Activated naive CD4-positive, alpha-beta T cell treated with anti-CD3 and anti-CD28 coated beads, Interleukin-2, amount 50 U/mL, for 24 hours (primary cell): Measurements from ENCODE around the gene SMIM22.

Experiments used
- H3K27ac Mint-ChIP-seq: one replicate; pipeline ENCODE4 v1.8.0; 2021; ENCODE audit warnings: mild to moderate bottlenecking, mixed read lengths
- H3K27me3 Mint-ChIP-seq: one replicate; pipeline ENCODE4 v1.8.0; 2021; ENCODE audit warnings: mixed read lengths
- H3K36me3 Mint-ChIP-seq: one replicate; pipeline ENCODE4 v1.8.0; 2021; ENCODE audit warnings: mixed read lengths
- H3K4me1 Mint-ChIP-seq: one replicate; pipeline ENCODE4 v1.8.0; 2021; ENCODE audit warnings: mixed read lengths
- H3K4me3 Mint-ChIP-seq: one replicate; pipeline ENCODE4 v1.8.0; 2021; ENCODE audit warnings: mild to moderate bottlenecking, mixed read lengths
- H3K9me3 Mint-ChIP-seq: one replicate; pipeline ENCODE4 v1.8.0; 2021; ENCODE audit warnings: mixed read lengths

SMIM22 gene

GRCh38 chr16:4800290-4801041 lies 5.3 kb downstream of the SMIM22 start:
- H3K36me3 Mint-ChIP-seq, result peaks cover 1% of the 10 kb centered on the region
- peak overlapping the region; percentile 65 for H3K27ac Mint-ChIP-seq

GRCh38 chr16:4801051-4801961 lies 6.1 kb downstream of the SMIM22 start:
- Mint-ChIP-seq H3K9me3 (no peaks in the 10 kb centered on the region), H3K27me3 (no peaks in the 10 kb centered on the region), H3K27ac (peak overlapping the region; percentile 41)

More at GRCh38 chr16:4800290-4801041, 5.3 kb downstream of the SMIM22 start:
- H3K4me3 Mint-ChIP-seq, result peak overlapping the region; percentile 54
- no peaks in the 10 kb centered on the region for H3K9me3 Mint-ChIP-seq
- H3K4me1 Mint-ChIP-seq, result peaks cover 9% of the 10 kb centered on the region
- no peaks in the 10 kb centered on the region for H3K27me3 Mint-ChIP-seq

GRCh38 chr16:4801962-4802658 lies 6.9 kb downstream of the SMIM22 start, which contains the start of gene ROGDI:
ROGDI (minus strand) TSS chr16:4802633; CDS start chr16:4802571, 62 bp downstream.
- peaks cover 9% of the 10 kb centered on the region for H3K4me1 Mint-ChIP-seq
- H3K4me3 Mint-ChIP-seq, result peak within 1 kb of the TSS; percentile 85
- H3K36me3 Mint-ChIP-seq, result peaks cover 1% of the 10 kb centered on the region
- H3K27me3 Mint-ChIP-seq, result no peaks in the 10 kb centered on the region
- no peaks in the 10 kb centered on the region for H3K9me3 Mint-ChIP-seq
- peak within 1 kb of the TSS; percentile 41 for H3K27ac Mint-ChIP-seq

More at GRCh38 chr16:4801051-4801961, 6.1 kb downstream of the SMIM22 start:
- Mint-ChIP-seq H3K36me3 (peaks cover 1% of the 10 kb centered on the region), H3K4me1 (peaks cover 9% of the 10 kb centered on the region), H3K4me3 (peak overlapping the region; percentile 85)

GRCh38 chr16:4802659-4803287 lies 7.6 kb downstream of the SMIM22 start:
- peaks cover 4% of the 10 kb centered on the region for H3K36me3 Mint-ChIP-seq
- H3K4me3 Mint-ChIP-seq, result peak overlapping the region; percentile 85
- peaks cover 9% of the 10 kb centered on the region for H3K4me1 Mint-ChIP-seq
- no peaks in the 10 kb centered on the region for H3K27me3 Mint-ChIP-seq
- no peak overlapping the region for H3K27ac Mint-ChIP-seq
- no peaks in the 10 kb centered on the region for H3K9me3 Mint-ChIP-seq

- Mint-ChIP-seq H3K4me1 (peaks cover 9% of the 10 kb centered on the region), H3K27me3 (no peaks in the 10 kb centered on the region), H3K9me3 (no peaks in the 10 kb centered on the region), H3K36me3 (peaks cover 4% of the 10 kb centered on the region), H3K27ac (peak overlapping the region; percentile 46), H3K4me3 (peak overlapping the region; percentile 81)
These were observed 8.3 kb downstream of the SMIM22 start for GRCh38 chr16:4803401-4803844.

GRCh38 chr16:4803898-4804762 lies 9.0 kb downstream of the SMIM22 start:
- H3K4me3 Mint-ChIP-seq, result peak overlapping the region; percentile 62
- no peaks in the 10 kb centered on the region for H3K27me3 Mint-ChIP-seq
- no peaks in the 10 kb centered on the region for H3K9me3 Mint-ChIP-seq
- peaks cover 4% of the 10 kb centered on the region for H3K36me3 Mint-ChIP-seq
- H3K27ac Mint-ChIP-seq, result no peak overlapping the region
- peaks cover 9% of the 10 kb centered on the region for H3K4me1 Mint-ChIP-seq

- peaks cover 4% of the 10 kb centered on the region for H3K36me3 Mint-ChIP-seq
- no peaks in the 10 kb centered on the region for H3K9me3 Mint-ChIP-seq
- no peak overlapping the region for H3K4me3 Mint-ChIP-seq
- peaks cover 9% of the 10 kb centered on the region for H3K4me1 Mint-ChIP-seq
- no peak overlapping the region for H3K27ac Mint-ChIP-seq
- H3K27me3 Mint-ChIP-seq, result no peaks in the 10 kb centered on the region
These were observed 10.1 kb downstream of the SMIM22 start for GRCh38 chr16:4805231-4805630.

- peaks cover 9% of the 10 kb centered on the region for H3K4me1 Mint-ChIP-seq
These were observed 11.1 kb downstream of the SMIM22 start for GRCh38 chr16:4806280-4806679.

GRCh38 chr16:4811242-4811641 lies 16.1 kb downstream of the SMIM22 start:
- Mint-ChIP-seq H3K9me3 (no peaks in the 10 kb centered on the region), H3K4me3 (no peak overlapping the region), H3K36me3 (peaks cover 6% of the 10 kb centered on the region), H3K27ac (no peak overlapping the region), H3K27me3 (no peaks in the 10 kb centered on the region), H3K4me1 (peaks cover 3% of the 10 kb centered on the region)

More at GRCh38 chr16:4806280-4806679, 11.1 kb downstream of the SMIM22 start:
- Mint-ChIP-seq H3K36me3 (peaks cover 4% of the 10 kb centered on the region), H3K27ac (no peak overlapping the region), H3K4me3 (no peak overlapping the region), H3K27me3 (no peaks in the 10 kb centered on the region), H3K9me3 (no peaks in the 10 kb centered on the region)

GRCh38 chr16:4811773-4812172 lies 16.6 kb downstream of the SMIM22 start:
- Mint-ChIP-seq H3K27me3 (no peaks in the 10 kb centered on the region), H3K4me3 (no peak overlapping the region), H3K4me1 (peaks cover 3% of the 10 kb centered on the region), H3K9me3 (no peaks in the 10 kb centered on the region), H3K36me3 (peaks cover 6% of the 10 kb centered on the region), H3K27ac (peak overlapping the region; percentile 10)

- Mint-ChIP-seq H3K4me3 (no peak overlapping the region), H3K27ac (no peak overlapping the region), H3K9me3 (no peaks in the 10 kb centered on the region), H3K27me3 (no peaks in the 10 kb centered on the region), H3K4me1 (peaks cover 3% of the 10 kb centered on the region), H3K36me3 (peaks cover 6% of the 10 kb centered on the region)
These were observed 18.3 kb downstream of the SMIM22 start for GRCh38 chr16:4813251-4814003.

GRCh38 chr16:4814046-4814445 lies 18.9 kb downstream of the SMIM22 start:
- Mint-ChIP-seq H3K36me3 (peaks cover 10% of the 10 kb centered on the region), H3K27ac (no peak overlapping the region), H3K4me1 (peaks cover 3% of the 10 kb centered on the region), H3K9me3 (no peaks in the 10 kb centered on the region), H3K27me3 (no peaks in the 10 kb centered on the region), H3K4me3 (no peak overlapping the region)

- Mint-ChIP-seq H3K36me3 (peaks cover 10% of the 10 kb centered on the region), H3K27me3 (no peaks in the 10 kb centered on the region), H3K4me1 (peaks cover 3% of the 10 kb centered on the region), H3K27ac (no peak overlapping the region), H3K9me3 (no peaks in the 10 kb centered on the region), H3K4me3 (no peak overlapping the region)
These were observed 19.5 kb downstream of the SMIM22 start for GRCh38 chr16:4814542-4815173.
